KMS-11 (cell line): ENCODE results near the gene ITPR2.
A peak's percentile ranks its signal among the peaks of the same experiment; 100 is the strongest.

Source experiments
- H2AFZ ChIP-seq: fragments of 200-600 bp; sonication (generic); 2 replicates; pipeline ENCODE4 v1.6.1; 2016; ENCODE audit warnings: antibody characterized with exemption, mixed run types, low read depth
- H3K27ac ChIP-seq: fragments of 200-600 bp; sonication (generic); 2 replicates; pipeline ENCODE4 v1.6.1; 2016; ENCODE audit warnings: mild to moderate bottlenecking, mixed run types
- H3K27me3 ChIP-seq: fragments of 200-600 bp; sonication (generic); 2 replicates; pipeline ENCODE4 v1.6.1; 2017; ENCODE audit warnings: mild to moderate bottlenecking, low read depth, mixed run types, moderate library complexity; ENCODE audit not compliant: insufficient read depth
- H3K36me3 ChIP-seq: fragments of 200-600 bp; sonication (generic); 2 replicates; pipeline ENCODE4 v1.6.1; 2017; ENCODE audit warnings: mild to moderate bottlenecking, mixed run types; ENCODE audit not compliant: insufficient read depth
- H3K4me1 ChIP-seq: fragments of 200-600 bp; sonication (generic); 2 replicates; pipeline ENCODE4 v1.6.1; 2016; ENCODE audit warnings: mild to moderate bottlenecking, low read depth, mixed run types; ENCODE audit not compliant: poor library complexity, severe bottlenecking
- H3K4me2 ChIP-seq: fragments of 200-600 bp; sonication (generic); 2 replicates; pipeline ENCODE4 v1.7.0; 2016; ENCODE audit warnings: mild to moderate bottlenecking, mixed run types
- H3K4me3 ChIP-seq: fragments of 200-600 bp; sonication (generic); IDR thresholded peaks from 2 replicates; pipeline ENCODE4 v1.6.1; 2017; ENCODE audit warnings: low read depth, low read length, mixed read lengths; ENCODE audit not compliant: insufficient read depth
- H3K79me2 ChIP-seq: fragments of 200-600 bp; sonication (generic); 2 replicates; pipeline ENCODE4 v1.6.1; 2016; ENCODE audit warnings: low read depth, mixed run types; ENCODE audit not compliant: insufficient read depth
- H3K9ac ChIP-seq: fragments of 200-600 bp; sonication (generic); 2 replicates; pipeline ENCODE4 v1.6.1; 2016; ENCODE audit warnings: mild to moderate bottlenecking, mixed run types
- H4K20me1 ChIP-seq: fragments of 200-600 bp; sonication (generic); 2 replicates; pipeline ENCODE4 v1.6.1; 2016; ENCODE audit warnings: mild to moderate bottlenecking, mixed run types; ENCODE audit not compliant: insufficient read depth
- TF ChIP-seq, protein P1 (sequence below): fragments of 200-600 bp; sonication (generic); conservative IDR thresholded peaks from 2 replicates; pipeline ENCODE4 v1.6.1; 2017; ENCODE audit warnings: low read depth, mild to moderate bottlenecking, antibody characterized with exemption, low read length, moderate library complexity, mixed read lengths

The ITPR2 gene

DNA sequence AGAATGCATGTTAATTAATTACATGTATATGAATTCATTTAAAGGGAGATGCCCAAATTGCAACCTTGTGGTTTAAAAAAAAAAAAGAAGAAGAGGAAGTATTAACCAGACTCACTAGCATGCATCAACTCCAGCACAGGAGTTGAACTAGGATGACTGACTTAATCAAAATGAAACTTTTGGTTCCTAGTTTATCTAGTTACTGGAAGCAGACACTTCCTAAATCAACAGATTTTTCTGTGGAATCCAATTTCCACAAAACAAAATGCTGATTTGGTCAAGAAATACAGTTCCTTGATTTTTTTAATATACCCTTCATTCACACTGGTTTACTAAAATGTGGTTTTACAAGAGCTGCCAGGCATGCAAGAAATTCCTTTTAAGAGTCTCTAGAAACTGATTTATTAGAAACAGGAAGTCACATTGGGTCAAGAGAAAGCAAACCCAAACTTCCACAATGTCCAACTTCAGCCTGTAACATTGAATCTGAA lies 41.6 kb downstream of the ITPR2 start:
- H3K4me2 ChIP-seq: peak overlapping the region; percentile 8; the same call in 1 of the 2 replicates
- no peaks in the 10 kb centered on the region for H3K79me2 ChIP-seq
- TF ChIP-seq, protein P1, sequence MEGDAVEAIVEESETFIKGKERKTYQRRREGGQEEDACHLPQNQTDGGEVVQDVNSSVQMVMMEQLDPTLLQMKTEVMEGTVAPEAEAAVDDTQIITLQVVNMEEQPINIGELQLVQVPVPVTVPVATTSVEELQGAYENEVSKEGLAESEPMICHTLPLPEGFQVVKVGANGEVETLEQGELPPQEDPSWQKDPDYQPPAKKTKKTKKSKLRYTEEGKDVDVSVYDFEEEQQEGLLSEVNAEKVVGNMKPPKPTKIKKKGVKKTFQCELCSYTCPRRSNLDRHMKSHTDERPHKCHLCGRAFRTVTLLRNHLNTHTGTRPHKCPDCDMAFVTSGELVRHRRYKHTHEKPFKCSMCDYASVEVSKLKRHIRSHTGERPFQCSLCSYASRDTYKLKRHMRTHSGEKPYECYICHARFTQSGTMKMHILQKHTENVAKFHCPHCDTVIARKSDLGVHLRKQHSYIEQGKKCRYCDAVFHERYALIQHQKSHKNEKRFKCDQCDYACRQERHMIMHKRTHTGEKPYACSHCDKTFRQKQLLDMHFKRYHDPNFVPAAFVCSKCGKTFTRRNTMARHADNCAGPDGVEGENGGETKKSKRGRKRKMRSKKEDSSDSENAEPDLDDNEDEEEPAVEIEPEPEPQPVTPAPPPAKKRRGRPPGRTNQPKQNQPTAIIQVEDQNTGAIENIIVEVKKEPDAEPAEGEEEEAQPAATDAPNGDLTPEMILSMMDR: no peak
- no peaks in the 10 kb centered on the region for H3K27me3 ChIP-seq
- H3K4me1 ChIP-seq: peaks cover 19% of the 10 kb centered on the region
- H2AFZ ChIP-seq: no peak overlapping the region
- H3K27ac ChIP-seq: 0 out of 2 replicates have a peak overlapping the region, but pooled peaks have one; percentile 16
- H3K9ac ChIP-seq: no peak overlapping the region
- no peak overlapping the region for H3K4me3 ChIP-seq
- no peaks in the 10 kb centered on the region for H3K36me3 ChIP-seq
- H4K20me1 ChIP-seq: no peaks in the 10 kb centered on the region

DNA sequence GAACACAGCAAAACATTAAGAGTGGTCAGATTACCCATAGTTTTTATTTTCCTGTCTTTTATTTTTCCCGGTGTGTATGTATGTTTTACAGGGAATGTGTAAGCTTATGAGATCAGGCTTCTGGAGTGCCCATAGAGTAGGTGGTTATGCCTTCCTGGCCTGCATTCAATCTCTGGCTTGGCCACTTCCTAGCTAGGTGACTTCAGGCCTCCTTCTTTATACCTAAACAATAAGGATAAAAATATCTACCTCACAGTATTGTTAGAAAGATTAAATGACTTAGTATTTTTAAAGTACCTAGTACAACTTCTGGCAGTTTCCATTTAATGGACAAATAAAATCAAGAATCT lies 42.4 kb downstream of the ITPR2 start:
- Histone ChIP-seq H3K4me3 (no peak overlapping the region), H3K79me2 (no peaks in the 10 kb centered on the region), H4K20me1 (no peaks in the 10 kb centered on the region), H3K27me3 (no peaks in the 10 kb centered on the region), H3K4me1 (peaks cover 16% of the 10 kb centered on the region), H2AFZ (no peak overlapping the region), H3K9ac (no peak overlapping the region), H3K36me3 (no peaks in the 10 kb centered on the region), H3K27ac (no peak overlapping the region), H3K4me2 (no peak overlapping the region)
- TF ChIP-seq, protein P1: no peak

DNA sequence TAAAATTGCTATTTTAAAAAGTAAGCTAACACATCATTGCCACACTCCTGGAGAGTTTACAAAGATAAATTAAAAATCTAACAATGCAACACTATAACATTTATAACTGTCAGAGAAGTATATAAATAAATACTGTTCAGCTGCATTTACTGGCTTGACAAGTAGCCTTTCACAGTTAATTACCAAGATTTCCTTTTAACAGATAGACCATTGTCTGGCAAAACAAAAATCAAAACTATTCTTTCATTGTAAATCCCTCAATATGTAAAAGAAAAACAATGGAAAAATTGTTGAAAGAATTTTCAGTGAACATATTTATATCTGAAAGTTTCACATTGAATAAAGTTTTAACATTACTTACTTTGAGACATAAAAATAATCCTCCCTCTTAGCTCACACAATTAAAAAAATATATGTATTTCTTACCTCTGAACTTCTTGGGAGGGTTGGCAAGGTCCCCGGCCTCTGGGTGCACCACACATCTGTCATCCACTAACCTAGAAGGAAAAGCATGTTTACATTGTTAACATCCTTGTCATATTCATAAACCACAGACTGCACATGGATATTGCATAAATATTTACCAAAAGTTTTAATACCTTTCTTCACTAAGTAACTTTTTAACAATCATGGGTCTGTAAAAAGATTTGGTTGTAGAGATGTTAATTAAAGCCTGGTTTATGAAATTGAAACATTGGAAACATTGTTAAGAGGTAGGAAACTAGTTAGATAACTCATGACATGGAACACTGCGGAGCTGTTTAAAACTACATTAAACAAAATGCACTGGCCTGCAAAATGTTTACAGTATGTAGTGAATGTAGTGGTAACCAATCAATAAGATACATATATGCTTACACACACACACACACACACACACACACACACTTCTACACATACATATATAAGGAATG lies 43.0 kb downstream of the ITPR2 start:
- H3K79me2 ChIP-seq: no peaks in the 10 kb centered on the region
- H3K4me1 ChIP-seq: peaks cover 16% of the 10 kb centered on the region

DNA sequence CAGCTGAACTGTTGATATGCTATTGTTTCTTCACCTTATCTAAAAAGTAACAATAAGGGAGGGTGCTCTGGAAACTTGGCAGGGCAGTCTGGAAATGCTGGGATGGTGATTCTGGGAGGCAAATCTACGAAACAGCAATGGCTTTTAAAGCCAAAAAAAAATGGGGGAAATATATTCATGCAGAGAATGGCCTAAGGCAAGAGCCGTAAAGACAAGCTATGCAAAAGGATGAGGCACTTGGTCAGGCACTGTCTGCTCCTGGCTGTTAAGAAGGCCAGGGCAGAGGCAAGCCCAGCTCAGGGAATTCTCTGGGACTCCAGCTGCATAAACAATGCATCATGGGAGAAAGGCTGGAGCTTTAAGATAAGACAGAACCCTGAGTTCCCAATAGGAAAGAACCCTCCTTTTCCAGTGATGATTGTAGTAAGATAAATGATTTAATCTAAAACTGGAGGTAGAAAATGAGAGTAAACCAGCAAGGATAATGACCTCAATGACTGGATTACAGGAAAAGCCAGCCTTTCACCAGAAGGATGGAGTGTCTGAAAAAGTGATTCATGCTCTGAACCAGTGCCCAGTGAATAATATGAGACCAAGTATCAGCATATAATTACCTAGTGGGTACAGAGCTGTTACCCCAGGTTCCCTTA lies 46.0 kb downstream of the ITPR2 start:
- Histone ChIP-seq H3K27me3 (no peaks in the 10 kb centered on the region), H3K36me3 (no peaks in the 10 kb centered on the region), H2AFZ (no peak overlapping the region), H3K27ac (no peak overlapping the region), H3K4me1 (peaks cover 15% of the 10 kb centered on the region), H4K20me1 (no peaks in the 10 kb centered on the region), H3K9ac (no peak overlapping the region), H3K4me3 (no peak overlapping the region), H3K4me2 (no peak overlapping the region), H3K79me2 (no peaks in the 10 kb centered on the region)
- TF ChIP-seq, protein P1: no peak

More for the DNA sequence above, 43.0 kb downstream of the ITPR2 start:
- Histone ChIP-seq H3K27me3 (no peaks in the 10 kb centered on the region), H3K4me2 (no peak overlapping the region), H2AFZ (no peak overlapping the region), H3K4me3 (no peak overlapping the region), H4K20me1 (no peaks in the 10 kb centered on the region), H3K36me3 (no peaks in the 10 kb centered on the region), H3K9ac (no peak overlapping the region), H3K27ac (no peak overlapping the region)
- TF ChIP-seq, protein P1: no peak
